Fibroblast of skin of left biceps (primary cell): ENCODE results near the gene TXNL4A.
"Not testable (repeated sequence)": the region's sequence is repeated elsewhere in the genome, so short reads cannot be mapped to it uniquely, and the experiment has no call there.

Experiments used
- DNase-seq, 2 experiments: peaks; one replicate each; pipeline ENCODE4 v3.0.0-alpha.2; 2013; ENCODE audit warnings: low read depth in 2 of 2

Gene TXNL4A

GRCh38 chr18:79999701-80000100, 11.3 kb upstream of the TXNL4A start:
- not testable (repeated sequence) for DNase-seq

- DNase-seq = no peak
Measured at GRCh38 chr18:79991494-79991893, 3.1 kb upstream of the TXNL4A start.

- no peak for DNase-seq
Measured at GRCh38 chr18:79989195-79989497, 783 bp upstream of the TXNL4A start.

- no peak for DNase-seq
Measured at GRCh38 chr18:79988071-79988450, 302 bp downstream of the TXNL4A start.

- DNase-seq = no peak
Measured at GRCh38 chr18:79987566-79987965, 797 bp downstream of the TXNL4A start.

GRCh38 chr18:79986726-79987125, 1.6 kb downstream of the TXNL4A start:
- no peak for DNase-seq

GRCh38 chr18:79985172-79985571, 3.2 kb downstream of the TXNL4A start:
- no peak for DNase-seq

- no peak for DNase-seq
Measured at GRCh38 chr18:79983793-79984192, 4.6 kb downstream of the TXNL4A start.

GRCh38 chr18:79983253-79983652, 5.1 kb downstream of the TXNL4A start:
- DNase-seq = no peak

- DNase-seq = no peak
Measured at GRCh38 chr18:79982736-79983135, 5.6 kb downstream of the TXNL4A start.

- DNase-seq = no peak
Measured at GRCh38 chr18:79980585-79980984, 7.8 kb downstream of the TXNL4A start.

- DNase-seq = no peak
Measured at GRCh38 chr18:79979843-79980242, 8.5 kb downstream of the TXNL4A start.

- no peak for DNase-seq
Measured at GRCh38 chr18:79975985-79976680, 12.2 kb downstream of the TXNL4A start.

GRCh38 chr18:79975043-79975442, 13.3 kb downstream of the TXNL4A start:
- DNase-seq = no peak

- DNase-seq = no peak
Measured at GRCh38 chr18:79974025-79974654, 14.2 kb downstream of the TXNL4A start.

- DNase-seq = no peak
Measured at GRCh38 chr18:79973517-79973916, 14.8 kb downstream of the TXNL4A start.

GRCh38 chr18:79972720-79973119, 15.6 kb downstream of the TXNL4A start:
- no peak for DNase-seq

- DNase-seq = no peak
Measured at GRCh38 chr18:79971986-79972385, 16.4 kb downstream of the TXNL4A start.

GRCh38 chr18:79971211-79971952, 17.0 kb downstream of the TXNL4A start:
- DNase-seq = no peak

GRCh38 chr18:79970419-79971133, 17.8 kb downstream of the TXNL4A start:
- DNase-seq = no peak

GRCh38 chr18:79965119-79965902, 23.1 kb downstream of the TXNL4A start:
- peak in 1 of 2 experiments; percentile 17 for DNase-seq
